Peyer's patch (tissue), 4 donors: ENCODE data around the gene A1BG.

Experiments used
- CTCF ChIP-seq, 6 experiments: fragments of 450-650 bp in 4 of 6; fragments of 200-600 bp in 2 of 6; sonication (generic) in 1 of 6; IDR thresholded peaks; one replicate each; pipeline ENCODE4 v1.5.1; 2017 to 2019; ENCODE audit warnings: antibody characterized with exemption in 6 of 6, mild to moderate bottlenecking in 3 of 6, moderate library complexity in 1 of 6
- POLR2A ChIP-seq, 2 donors: fragments of 450-650 bp; IDR thresholded peaks; one replicate each; pipeline ENCODE4 v1.5.1; 2017; ENCODE audit warnings: antibody characterized with exemption in 2 of 2, mild to moderate bottlenecking in 2 of 2, moderate library complexity in 2 of 2

GRCh38 chr19:58328999-58329398 lies 24.3 kb downstream of the A1BG start:
- no peak for TF ChIP-seq POLR2A (IDR thresholded peaks at IDR 0.05)
- TF ChIP-seq CTCF (IDR thresholded peaks at IDR 0.05), result peak in 1 of 6 experiments; percentile 18
